Tibial artery (tissue), 4 donors: Measurements from ENCODE around the gene SLC45A1.
A peak's percentile ranks its signal among the peaks of the same experiment; 100 is the strongest.

ENCODE experiments used
- DNase-seq, 2 donors: peaks; one replicate each; pipeline ENCODE4 v3.0.0-alpha.2; 2019
- H3K27ac ChIP-seq, 2 donors: fragments of 200-600 bp; sonication (generic) in 1 of 2; 1 replicate in 1 of 2; 2 replicates in 1 of 2; pipeline ENCODE4 v1.5.1; 2018 to 2019; ENCODE audit warnings: mild to moderate bottlenecking in 1 of 2
- H3K27me3 ChIP-seq, 2 donors: fragments of 200-600 bp; sonication (generic) in 1 of 2; one replicate each; pipeline versions ENCODE4 v1.5.1 to v1.6.0; 2016 to 2019
- H3K36me3 ChIP-seq, 3 donors: fragments of 200-600 bp; sonication (generic) in 2 of 3; one replicate each; pipeline ENCODE4 v1.5.1; 2016 to 2019; ENCODE audit warnings: mild to moderate bottlenecking in 2 of 3
- H3K4me1 ChIP-seq, 4 donors: fragments of 200-600 bp; sonication (generic) in 2 of 4; 1 replicate in 3 of 4; 2 replicates in 1 of 4; pipeline ENCODE4 v1.5.1; 2016 to 2019
- H3K4me3 ChIP-seq, 2 donors: fragments of 200-600 bp; sonication (generic) in 1 of 2; 1 replicate in 1 of 2; 2 replicates in 1 of 2; pipeline ENCODE4 v1.5.1; 2018 to 2019; ENCODE audit warnings: mild to moderate bottlenecking in 2 of 2
- H3K9me3 ChIP-seq, 3 donors: fragments of 200-600 bp; sonication (generic) in 1 of 3; one replicate each; pipeline ENCODE4 v1.5.1; 2016 to 2019
- intact Hi-C: fragments of 100-400 bp; cut with DNase I; formaldehyde crosslinking; loops from one replicate; pipeline ENCODE4 v1.15.0; 2023; ENCODE audit warnings: low total_unique reads
- TF ChIP-seq, protein P1 (sequence below), 2 experiments: fragments of 200-600 bp in 1 of 2; fragments of 450-650 bp in 1 of 2; IDR thresholded peaks; one replicate each; pipeline ENCODE4 v1.5.1; 2017 to 2019; ENCODE audit warnings: antibody characterized with exemption in 2 of 2, mild to moderate bottlenecking in 1 of 2, moderate library complexity in 1 of 2

SLC45A1 gene

DNA sequence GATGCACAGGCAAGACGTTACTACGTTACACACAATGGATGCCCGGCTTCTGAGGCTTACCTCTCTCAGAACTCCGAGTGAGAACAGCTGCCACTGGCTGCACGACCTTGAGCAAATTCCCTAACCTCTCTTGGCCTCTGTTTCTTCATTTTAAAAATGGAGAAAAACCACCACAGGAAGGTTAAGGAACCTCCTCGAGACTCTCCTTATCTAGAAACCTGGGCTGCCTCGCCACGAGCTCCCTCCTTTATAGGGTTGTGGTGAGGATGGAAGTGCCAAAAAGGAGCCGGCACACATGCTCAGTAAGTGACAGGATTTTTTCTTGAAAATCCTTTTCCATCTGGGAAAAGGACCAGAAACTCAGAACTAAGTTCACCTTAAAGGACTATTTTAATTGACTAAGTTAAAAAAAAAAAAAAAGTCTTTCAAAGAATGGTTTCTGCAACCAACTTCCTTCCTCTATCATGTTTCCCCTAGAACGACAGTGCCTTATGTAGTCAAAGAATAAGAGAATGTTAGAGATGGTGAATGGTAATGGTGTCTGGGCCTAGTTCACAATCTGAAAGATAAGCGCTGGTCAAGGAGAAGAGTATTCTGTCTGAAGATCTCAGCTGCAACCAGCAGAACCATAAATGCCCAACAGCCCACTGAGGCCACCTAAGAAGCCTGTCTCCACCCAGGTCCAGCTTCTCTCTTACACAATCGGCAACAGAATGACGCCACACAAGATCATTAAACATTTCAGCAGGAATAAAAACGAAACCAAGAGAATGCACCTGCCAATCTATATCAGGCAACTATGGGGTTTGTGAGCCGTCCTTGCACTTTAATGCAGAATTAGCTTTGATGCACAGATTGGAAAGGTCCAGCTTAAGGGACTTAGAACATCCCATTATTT, 64.9 kb downstream of the SLC45A1 start:
- H3K9me3 ChIP-seq = no peaks in the 10 kb centered on the region
- no peak overlapping the region for H3K4me3 ChIP-seq
- peak in 1 of 2 donors; percentile 38 for DNase-seq
- H3K4me1 ChIP-seq = peaks cover 0 to 88% (median 66%) of the 10 kb centered on the region in 4 donors
- H3K36me3 ChIP-seq = peaks cover 0 to 13% (median 0%) of the 10 kb centered on the region in 3 donors
- intact Hi-C loops = no loop called here
- no peaks in the 10 kb centered on the region for H3K27me3 ChIP-seq
- peak overlapping the region in 1 of 2 donors; percentile 12 for H3K27ac ChIP-seq
- TF ChIP-seq, protein P1, sequence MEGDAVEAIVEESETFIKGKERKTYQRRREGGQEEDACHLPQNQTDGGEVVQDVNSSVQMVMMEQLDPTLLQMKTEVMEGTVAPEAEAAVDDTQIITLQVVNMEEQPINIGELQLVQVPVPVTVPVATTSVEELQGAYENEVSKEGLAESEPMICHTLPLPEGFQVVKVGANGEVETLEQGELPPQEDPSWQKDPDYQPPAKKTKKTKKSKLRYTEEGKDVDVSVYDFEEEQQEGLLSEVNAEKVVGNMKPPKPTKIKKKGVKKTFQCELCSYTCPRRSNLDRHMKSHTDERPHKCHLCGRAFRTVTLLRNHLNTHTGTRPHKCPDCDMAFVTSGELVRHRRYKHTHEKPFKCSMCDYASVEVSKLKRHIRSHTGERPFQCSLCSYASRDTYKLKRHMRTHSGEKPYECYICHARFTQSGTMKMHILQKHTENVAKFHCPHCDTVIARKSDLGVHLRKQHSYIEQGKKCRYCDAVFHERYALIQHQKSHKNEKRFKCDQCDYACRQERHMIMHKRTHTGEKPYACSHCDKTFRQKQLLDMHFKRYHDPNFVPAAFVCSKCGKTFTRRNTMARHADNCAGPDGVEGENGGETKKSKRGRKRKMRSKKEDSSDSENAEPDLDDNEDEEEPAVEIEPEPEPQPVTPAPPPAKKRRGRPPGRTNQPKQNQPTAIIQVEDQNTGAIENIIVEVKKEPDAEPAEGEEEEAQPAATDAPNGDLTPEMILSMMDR (IDR thresholded peaks at IDR 0.05) = no peak

- intact Hi-C loops = no loop called here
- Histone ChIP-seq H3K27ac (no peak overlapping the region), H3K36me3 (peaks cover 0 to 18% (median 5%) of the 10 kb centered on the region in 3 donors), H3K4me1 (peaks cover 0 to 76% (median 56%) of the 10 kb centered on the region in 4 donors), H3K27me3 (no peaks in the 10 kb centered on the region), H3K9me3 (no peaks in the 10 kb centered on the region), H3K4me3 (no peak overlapping the region)
- TF ChIP-seq, protein P1 (IDR thresholded peaks at IDR 0.05) = no peak
- peak in 1 of 2 donors; percentile 17 for DNase-seq
Observed at GRCh38 chr1:8384088-8384487, 66.2 kb downstream of the SLC45A1 start.

DNA sequence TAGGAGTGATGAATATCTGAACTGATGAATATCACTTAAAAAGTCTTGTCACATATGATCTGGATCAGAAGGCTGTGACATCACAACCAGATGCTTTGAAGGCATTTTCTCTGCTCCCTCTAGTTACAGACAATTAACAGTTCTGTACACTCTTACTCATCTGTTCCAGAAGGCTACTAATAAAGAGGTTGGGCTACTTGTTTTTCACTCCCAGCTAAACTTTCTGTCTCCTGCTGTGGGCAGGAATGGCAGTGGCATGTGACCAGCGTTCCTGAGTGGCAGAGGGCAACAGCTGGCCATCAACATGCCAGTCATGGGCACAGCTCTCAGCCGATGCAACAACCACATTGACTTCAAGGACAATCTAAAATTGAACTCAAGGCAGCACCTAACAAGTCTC, 66.7 kb downstream of the SLC45A1 start:
- intact Hi-C loops = no loop called here
- Histone ChIP-seq H3K27ac (no peak overlapping the region), H3K4me1 (peaks cover 0 to 71% (median 51%) of the 10 kb centered on the region in 4 donors), H3K4me3 (no peak overlapping the region), H3K9me3 (no peaks in the 10 kb centered on the region), H3K36me3 (peaks cover 0 to 23% (median 10%) of the 10 kb centered on the region in 3 donors), H3K27me3 (no peaks in the 10 kb centered on the region)
- TF ChIP-seq, protein P1 (IDR thresholded peaks at IDR 0.05) = no peak
- peak in 1 of 2 donors; percentile 48 for DNase-seq

GRCh38 chr1:8386247-8386646, 68.3 kb downstream of the SLC45A1 start:
- no peaks in the 10 kb centered on the region for H3K9me3 ChIP-seq
- peaks cover 0 to 29% (median 16%) of the 10 kb centered on the region in 3 donors for H3K36me3 ChIP-seq
- TF ChIP-seq, protein P1 (IDR thresholded peaks at IDR 0.05) = no peak
- DNase-seq = peak in 1 of 2 donors; percentile 21
- H3K4me1 ChIP-seq = peaks cover 0 to 62% (median 38%) of the 10 kb centered on the region in 4 donors
- no peak overlapping the region for H3K4me3 ChIP-seq
- H3K27ac ChIP-seq = no peak overlapping the region
- intact Hi-C loops = no loop called here
- no peaks in the 10 kb centered on the region for H3K27me3 ChIP-seq

- peaks cover 0 to 16% (median 16%) of the 10 kb centered on the region in 3 donors for H3K36me3 ChIP-seq
- intact Hi-C loops = no loop called here
- no peaks in the 10 kb centered on the region for H3K9me3 ChIP-seq
- H3K27ac ChIP-seq = no peak overlapping the region
- peaks cover 0 to 61% (median 32%) of the 10 kb centered on the region in 4 donors for H3K4me1 ChIP-seq
- TF ChIP-seq, protein P1 (IDR thresholded peaks at IDR 0.05) = no peak
- no peaks in the 10 kb centered on the region for H3K27me3 ChIP-seq
- DNase-seq = no peak
- H3K4me3 ChIP-seq = no peak overlapping the region
Observed at GRCh38 chr1:8388732-8389562, 71.0 kb downstream of the SLC45A1 start.
